H1 (cell line): ENCODE results near the gene LCOR. TPM values are rescaled to one million over a fixed set of nuclear protein-coding genes. Genes with fewer than 3 reads are reported as not detected.

Source experiments
- CTCF ChIA-PET: fragments of 300-600 bp; sonication (Branson Sonifier 250); formaldehyde crosslinking; loops from one replicate; lab custom pipeline; 2021; ENCODE audit not compliant: partially characterized antibody; lab: Charles Lee
- POLR2A ChIA-PET: fragments of 300-600 bp; sonication (Branson Sonifier 250); formaldehyde crosslinking; loops from one replicate; lab custom pipeline; 2021; ENCODE audit warnings: inconsistent platforms; ENCODE audit not compliant: partially characterized antibody; lab: Charles Lee
- DNase-seq, 2 experiments: peaks; one replicate each; pipeline versions ENCODE4 v3.0.0 to v3.0.0-alpha.2; 2010 to 2022; ENCODE audit warnings: low spot score in 2 of 2, low read depth in 1 of 2, mixed read lengths in 1 of 2
- FAIRE-seq: peaks from 2 replicates; lab custom pipeline; 2011; peaks lifted over from hg19 to GRCh38; lab: Jason Lieb, UNC
- H2AFZ ChIP-seq: 2 replicates; pipeline ENCODE4 v1.8.1; 2012; ENCODE audit warnings: low read length, inconsistent platforms
- H2AK5ac ChIP-seq: 2 replicates; pipeline ENCODE4 v1.6.1; 2013; ENCODE audit warnings: low read depth, low read length
- H2BK120ac ChIP-seq: replicated peaks from 2 replicates; pipeline ENCODE3; 2013; ENCODE audit warnings: low read depth, low read length, inconsistent platforms
- H2BK12ac ChIP-seq: 2 replicates; pipeline ENCODE4 v1.6.1; 2013; ENCODE audit warnings: low read depth, low read length
- H2BK15ac ChIP-seq: 2 replicates; pipeline ENCODE4 v1.6.1; 2013; ENCODE audit warnings: low read length
- H2BK20ac ChIP-seq: 2 replicates; pipeline ENCODE4 v1.6.1; 2013; ENCODE audit warnings: low read length
- H2BK5ac ChIP-seq: 2 replicates; pipeline ENCODE4 v1.6.1; 2013; ENCODE audit warnings: low read depth, low read length
- H3K14ac ChIP-seq: 2 replicates; pipeline ENCODE4 v1.6.1; 2013; ENCODE audit warnings: inconsistent platforms; ENCODE audit not compliant: insufficient read length
- H3K18ac ChIP-seq: 2 replicates; pipeline ENCODE4 v1.6.1; 2013; ENCODE audit warnings: low read length; ENCODE audit errors: extremely low read depth
- H3K23ac ChIP-seq: 2 replicates; pipeline ENCODE4 v1.6.1; 2013; ENCODE audit warnings: inconsistent platforms; ENCODE audit not compliant: insufficient read length
- H3K23me2 ChIP-seq: 2 replicates; pipeline ENCODE4 v1.6.1; 2013; ENCODE audit warnings: low read depth, low read length
- H3K27ac ChIP-seq: 2 replicates; pipeline ENCODE4 v1.6.1; 2011; ENCODE audit warnings: low read depth, low read length, inconsistent platforms
- H3K27me3 ChIP-seq, 4 experiments: replicated peaks in 1 of 4; 1 replicate in 1 of 4; 2 replicates in 3 of 4; pipeline versions ENCODE4 v1.6.1 to v1.8.1; 2011 to 2013; ENCODE audit warnings: low read length in 3 of 4, mild to moderate bottlenecking in 3 of 4, inconsistent platforms in 2 of 4, mixed read lengths in 2 of 4, moderate library complexity in 1 of 4; ENCODE audit not compliant: control insufficient read depth in 3 of 4, insufficient read depth in 3 of 4; ENCODE audit errors: extremely low read depth in 1 of 4
- H3K36me3 ChIP-seq, 4 experiments: 2 replicates each; pipeline versions ENCODE4 v1.6.1 to v1.8.1; 2011 to 2013; ENCODE audit warnings: mild to moderate bottlenecking in 4 of 4, low read length in 3 of 4, moderate library complexity in 2 of 4, control low read depth in 1 of 4, inconsistent platforms in 1 of 4; ENCODE audit not compliant: insufficient read depth in 4 of 4, control insufficient read depth in 2 of 4
- H3K4ac ChIP-seq: replicated peaks from 2 replicates; pipeline ENCODE3; 2013; ENCODE audit warnings: low read length, low read depth, mixed read lengths, inconsistent platforms; ENCODE audit not compliant: insufficient read length
- H3K4me1 ChIP-seq, 4 experiments: replicated peaks in 1 of 4; 1 replicate in 1 of 4; 2 replicates in 3 of 4; pipeline versions ENCODE4 v1.6.1 to v1.8.1; 2011 to 2013; ENCODE audit warnings: low read length in 3 of 4, inconsistent platforms in 2 of 4, mixed read lengths in 1 of 4; ENCODE audit not compliant: insufficient read depth in 4 of 4, control insufficient read depth in 3 of 4
- H3K4me2 ChIP-seq, 2 experiments: 2 replicates each; pipeline versions ENCODE4 v1.6.1 to v1.8.1; 2011 to 2013; ENCODE audit warnings: low read depth in 2 of 2, low read length in 2 of 2, control low read depth in 1 of 2, inconsistent platforms in 1 of 2, mild to moderate bottlenecking in 1 of 2; ENCODE audit not compliant: insufficient read depth in 1 of 2
- H3K4me3 ChIP-seq, 4 experiments: fragments of 200-600, 300-600 bp in 1 of 4; sonication (generic), shearing (Covaris generic), sonication (Bioruptor Twin) in 1 of 4; 2 replicates each; pipeline versions ENCODE4 v1.5.1 to v1.8.1; 2011 to 2016; ENCODE audit warnings: low read length in 4 of 4, low read depth in 3 of 4, control low read depth in 2 of 4, inconsistent platforms in 2 of 4, mild to moderate bottlenecking in 2 of 4, mixed read lengths in 1 of 4, moderate library complexity in 1 of 4; ENCODE audit not compliant: insufficient read depth in 2 of 4; ENCODE audit errors: extremely low read depth in 1 of 4
- H3K56ac ChIP-seq: replicated peaks from 2 replicates; pipeline ENCODE3; 2013; ENCODE audit warnings: low read depth, mild to moderate bottlenecking, mixed read lengths, low read length, inconsistent platforms; ENCODE audit not compliant: insufficient read length
- H3K79me1 ChIP-seq: 2 replicates; pipeline ENCODE4 v1.6.1; 2013; ENCODE audit warnings: low read depth, low read length, control low read depth
- H3K79me2 ChIP-seq, 2 experiments: 2 replicates each; pipeline versions ENCODE4 v1.6.1 to v1.8.1; 2012 to 2013; ENCODE audit warnings: low read length in 2 of 2, mild to moderate bottlenecking in 2 of 2, inconsistent platforms in 1 of 2; ENCODE audit not compliant: insufficient read depth in 2 of 2, control insufficient read depth in 1 of 2
- H3K9ac ChIP-seq, 4 experiments: replicated peaks in 1 of 4; 1 replicate in 1 of 4; 2 replicates in 3 of 4; pipeline versions ENCODE4 v1.6.1 to v1.8.1; 2011 to 2013; ENCODE audit warnings: low read depth in 3 of 4, low read length in 3 of 4, control low read depth in 2 of 4, mild to moderate bottlenecking in 2 of 4, moderate library complexity in 2 of 4, inconsistent platforms in 1 of 4; ENCODE audit errors: extremely low read depth in 1 of 4
- H3K9me3 ChIP-seq, 2 experiments: 2 replicates each; pipeline versions ENCODE4 v1.6.1 to v1.8.1; 2012 to 2013; ENCODE audit warnings: mild to moderate bottlenecking in 2 of 2, moderate library complexity in 2 of 2, control low read depth in 1 of 2, inconsistent platforms in 1 of 2, low read depth in 1 of 2, low read length in 1 of 2, mixed read lengths in 1 of 2; ENCODE audit not compliant: insufficient read depth in 2 of 2
- H4K20me1 ChIP-seq, 2 experiments: replicated peaks in 1 of 2; 2 replicates each; pipeline versions ENCODE3 to v1.8.1; 2011 to 2013; ENCODE audit warnings: inconsistent platforms in 2 of 2, low read length in 2 of 2, mild to moderate bottlenecking in 1 of 2; ENCODE audit not compliant: insufficient read depth in 2 of 2, control insufficient read depth in 1 of 2
- H4K5ac ChIP-seq: 2 replicates; pipeline ENCODE4 v1.6.1; 2013; ENCODE audit warnings: low read length, low read depth, mixed read lengths, inconsistent platforms; ENCODE audit not compliant: insufficient read length
- H4K8ac ChIP-seq: 2 replicates; pipeline ENCODE4 v1.8.0; 2013; ENCODE audit warnings: mild to moderate bottlenecking, moderate library complexity, low read length, inconsistent platforms; ENCODE audit not compliant: insufficient read depth; ENCODE audit errors: extremely low read depth
- H4K91ac ChIP-seq: replicated peaks from 2 replicates; pipeline ENCODE3; 2013; ENCODE audit warnings: low read length, mixed read lengths, inconsistent platforms; ENCODE audit not compliant: insufficient read length
- BACH1 ChIP-seq: IDR thresholded peaks from 2 replicates; pipeline ENCODE4 v1.6.1; 2012; ENCODE audit warnings: low read length, improper control_type of control experiment
- PHF8 ChIP-seq: fragments of 200-600 bp; sonication (generic); conservative IDR thresholded peaks from 2 replicates; pipeline ENCODE4 v1.7.1; 2012; ENCODE audit warnings: low read depth, mild to moderate bottlenecking, inconsistent platforms, low read length, moderate library complexity
- SIN3A ChIP-seq, 2 experiments: IDR thresholded peaks in 1 of 2; conservative IDR thresholded peaks in 1 of 2; 2 replicates each; pipeline ENCODE4 v1.6.1; 2011 to 2012; ENCODE audit warnings: low read length in 2 of 2, improper control_type of control experiment in 1 of 2, low read depth in 1 of 2, mild to moderate bottlenecking in 1 of 2
- ZNF274 ChIP-seq: IDR thresholded peaks from 2 replicates; pipeline ENCODE4 v1.7.0; 2012; ENCODE audit warnings: low read length, borderline replicate concordance; ENCODE audit errors: extremely low read depth
- WGBS, 2 experiments: shearing (Covaris generic) in 1 of 2; methylation state at CpG; one replicate each; pipeline versions ENCODE4 v1.1.6 to v1.1.7; 2013 to 2015; ENCODE audit warnings: low lambda C conversion rate in 2 of 2, mixed read lengths in 2 of 2, inconsistent platforms in 1 of 2, low coverage in 1 of 2, missing lambda C conversion rate in 1 of 2; ENCODE audit not compliant: insufficient replicate concordance in 2 of 2, insufficient coverage in 1 of 2, insufficient read length in 1 of 2; ENCODE audit errors: extremely low coverage in 1 of 2, missing lambda C conversion rate in 1 of 2; 5-methylcytosine and 5-hydroxymethylcytosine counted together
- polyA plus RNA-seq, 7 experiments: library from polyadenylated mRNA; depleted of rRNA in 3 of 7; stranded (reverse) in 5 of 7; unstranded in 2 of 7; fragments of >200 nt in 5 of 7; fragments of 200-250 nt in 2 of 7; gene quantifications; 1 replicate in 5 of 7; 2 replicates in 1 of 7; 4 replicates in 1 of 7; pipeline versions ENCODE4 v1.2.1 to v1.2.3, GENCODE V29; 2011 to 2013; ENCODE audit warnings: missing spikeins in 2 of 7, mixed read lengths in 2 of 7
- total RNA-seq: library from RNA; stranded (reverse); fragmentation: NEBNext Ultra II Directional; extraction: Animal tissue kit (Norgen Biotek cat#: 25700); gene quantifications from 2 replicates; pipeline ENCODE4 v1.2.1, GENCODE V29; 2021
- TF ChIP-seq, protein P1 (sequence below): IDR thresholded peaks from 2 replicates; pipeline ENCODE4 v1.6.1; 2012; ENCODE audit warnings: inconsistent platforms

LCOR gene
- total and polyA plus RNA-seq, 2 of the 8 experiments (the other 6 are each of a cell fraction or from before 2014, with no cell fraction given): 4.7 to 25.5 TPM

DNA sequence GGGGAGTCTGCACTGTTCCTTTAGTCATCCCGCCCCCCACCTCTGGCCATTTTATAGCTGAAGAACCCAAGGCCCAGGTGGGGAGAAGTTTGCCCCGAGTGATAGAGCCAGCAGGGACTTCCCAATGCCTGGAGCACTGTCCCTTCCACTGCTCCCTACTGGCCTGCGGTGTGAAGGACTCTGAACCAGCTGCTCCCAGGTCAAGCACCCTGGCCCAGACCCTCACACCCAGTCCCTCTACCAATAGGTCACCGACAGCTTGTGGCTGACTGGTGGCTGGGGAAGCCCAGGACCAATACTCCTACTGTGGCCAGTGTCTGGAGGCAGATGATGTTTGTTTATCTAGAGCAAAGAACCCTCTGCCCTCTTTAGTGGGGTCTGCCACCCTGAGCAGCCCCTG lies 167.9 kb downstream of the LCOR start:
- H2BK20ac ChIP-seq: no peak overlapping the region
- H2BK5ac ChIP-seq: no peak overlapping the region
- FAIRE-seq: no peak
- DNase-seq: no peak
- H4K5ac ChIP-seq: no peak overlapping the region
- H3K27me3 ChIP-seq: no peaks in the 10 kb centered on the region
- H3K27ac ChIP-seq: no peak overlapping the region
- H3K79me1 ChIP-seq: no peaks in the 10 kb centered on the region
- no peak overlapping the region for H3K4me2 ChIP-seq
- no peak overlapping the region for H3K18ac ChIP-seq
- no peak overlapping the region; the same call in 1 of the 2 replicates for H4K8ac ChIP-seq
- ChIA-PET CTCF (interaction anchor here (0.6 to 8.1 kb wide), 15 partner anchors 11 to 484 kb away, joined by 3 to 47 read pairs (median 3); no protein-coding TSS in a partner anchor), POLR2A (interaction anchor here (2.0 kb wide), 1 partner anchor 13 kb away, joined by 6 read pairs; no protein-coding TSS in a partner anchor)
- H2BK15ac ChIP-seq: no peak overlapping the region
- H3K14ac ChIP-seq: no peak overlapping the region
- no peak overlapping the region for H3K23ac ChIP-seq
- WGBS, 2 experiments: 89% methylated on average over 4 of the region's 4 CpGs; no CpG with 5 or more reads in 1 of the 2 experiments
- no peaks in the 10 kb centered on the region for H3K23me2 ChIP-seq
- H3K4ac ChIP-seq: no peak overlapping the region
- H4K91ac ChIP-seq: no peak overlapping the region
- H3K4me3 ChIP-seq: no peak overlapping the region
- H3K9ac ChIP-seq: no peak overlapping the region
- H2AK5ac ChIP-seq: no peak overlapping the region
- H2BK12ac ChIP-seq: no peak overlapping the region
- no peaks in the 10 kb centered on the region for H3K9me3 ChIP-seq
- no peak overlapping the region for H2BK120ac ChIP-seq
- H3K56ac ChIP-seq: no peak overlapping the region
- H3K36me3 ChIP-seq: no peaks in the 10 kb centered on the region
- no peaks in the 10 kb centered on the region for H3K4me1 ChIP-seq
- no peak overlapping the region for H2AFZ ChIP-seq
- H3K79me2 ChIP-seq: no peaks in the 10 kb centered on the region
- H4K20me1 ChIP-seq: no peaks in the 10 kb centered on the region
- TF ChIP-seq PHF8 (no peak), BACH1 (no peak), ZNF274 (no peak), SIN3A (conservative IDR thresholded peaks at IDR 0.05 in 1 of 2, IDR thresholded peaks at IDR 0.05 in 1 of 2; ENCODE audit: low read depth in 1 of 2, low read length in 2 of 2) (no peak)
- TF ChIP-seq, protein P1, sequence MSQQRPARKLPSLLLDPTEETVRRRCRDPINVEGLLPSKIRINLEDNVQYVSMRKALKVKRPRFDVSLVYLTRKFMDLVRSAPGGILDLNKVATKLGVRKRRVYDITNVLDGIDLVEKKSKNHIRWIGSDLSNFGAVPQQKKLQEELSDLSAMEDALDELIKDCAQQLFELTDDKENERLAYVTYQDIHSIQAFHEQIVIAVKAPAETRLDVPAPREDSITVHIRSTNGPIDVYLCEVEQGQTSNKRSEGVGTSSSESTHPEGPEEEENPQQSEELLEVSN: no peak
